Middle frontal gyrus (tissue), 1 donor: ENCODE measurements around the gene SP2.
A peak's percentile ranks its signal among the peaks of the same experiment; 100 is the strongest.

ENCODE experiments used
- DNase-seq: peaks from one replicate; pipeline ENCODE4 v3.0.0-alpha.2; 2015; ENCODE audit warnings: low spot score; ENCODE audit errors: extremely low spot score

SP2 gene

GRCh38 chr17:47949197-47949759 is 53.2 kb downstream of the SP2 start:
- peak; percentile 55 for DNase-seq

- no peak for DNase-seq
These were observed 53.9 kb downstream of the SP2 start for GRCh38 chr17:47949946-47950345.

GRCh38 chr17:47950448-47950847 is 54.4 kb downstream of the SP2 start:
- no peak for DNase-seq

- DNase-seq = no peak
These were observed 56.4 kb downstream of the SP2 start for GRCh38 chr17:47952171-47953021.

- no peak for DNase-seq
These were observed 57.9 kb downstream of the SP2 start for GRCh38 chr17:47953909-47954308.

GRCh38 chr17:47955497-47956461 is 59.7 kb downstream of the SP2 start:
- DNase-seq = no peak

- no peak for DNase-seq
These were observed 61.0 kb downstream of the SP2 start for GRCh38 chr17:47956791-47957590.

GRCh38 chr17:47957591-47958490 is 61.8 kb downstream of the SP2 start, which contains the start of gene PRR15L:
PRR15L (minus strand) TSS chr17:47957883; CDS start chr17:47953234, 4,649 bp downstream.
- DNase-seq = no peak

- DNase-seq = no peak
These were observed 64.0 kb downstream of the SP2 start for GRCh38 chr17:47959825-47960655.

GRCh38 chr17:47961406-47961805 is 65.4 kb downstream of the SP2 start:
- no peak for DNase-seq

GRCh38 chr17:47962901-47963300 is 66.9 kb downstream of the SP2 start:
- DNase-seq = no peak

GRCh38 chr17:47964856-47965255 is 68.8 kb downstream of the SP2 start:
- DNase-seq = no peak

GRCh38 chr17:47966079-47966519 is 70.1 kb downstream of the SP2 start:
- no peak for DNase-seq

- no peak for DNase-seq
These were observed 71.7 kb downstream of the SP2 start for GRCh38 chr17:47967607-47968252.

GRCh38 chr17:47968836-47969235 is 72.8 kb downstream of the SP2 start:
- DNase-seq = no peak

GRCh38 chr17:47969930-47970724 is 74.1 kb downstream of the SP2 start:
- no peak for DNase-seq

- peak; percentile 99 for DNase-seq
These were observed 74.9 kb downstream of the SP2 start, which contains the start of gene CDK5RAP3 for GRCh38 chr17:47970725-47971499. CDK5RAP3 (plus strand) TSS chr17:47971113; CDS start chr17:47971147, 34 bp downstream.
